ENCODE measurements around the gene PLA2G12B.

DNA sequence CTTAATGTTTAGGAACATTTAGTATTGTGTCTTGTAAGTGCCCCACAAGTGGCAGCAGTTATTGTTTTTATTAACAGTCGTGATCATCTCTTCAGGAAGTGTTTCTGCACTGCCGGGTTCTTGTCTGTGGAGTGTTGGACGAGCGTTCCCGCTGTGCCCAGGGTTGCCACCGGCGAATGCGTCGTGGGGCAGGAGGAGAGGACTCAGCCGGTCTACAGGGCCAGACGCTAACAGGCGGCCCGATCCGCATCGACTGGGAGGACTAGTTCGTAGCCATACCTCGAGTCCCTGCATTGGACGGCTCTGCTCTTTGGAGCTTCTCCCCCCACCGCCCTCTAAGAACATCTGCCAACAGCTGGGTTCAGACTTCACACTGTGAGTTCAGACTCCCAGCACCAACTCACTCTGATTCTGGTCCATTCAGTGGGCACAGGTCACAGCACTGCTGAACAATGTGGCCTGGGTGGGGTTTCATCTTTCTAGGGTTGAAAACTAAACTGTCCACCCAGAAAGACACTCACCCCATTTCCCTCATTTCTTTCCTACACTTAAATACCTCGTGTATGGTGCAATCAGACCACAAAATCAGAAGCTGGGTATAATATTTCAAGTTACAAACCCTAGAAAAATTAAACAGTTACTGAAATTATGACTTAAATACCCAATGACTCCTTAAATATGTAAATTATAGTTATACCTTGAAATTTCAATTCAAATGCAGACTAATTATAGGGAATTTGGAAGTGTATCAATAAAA lies 22.2 kb downstream of the PLA2G12B start:
- TF ChIP-seq, protein P1, sequence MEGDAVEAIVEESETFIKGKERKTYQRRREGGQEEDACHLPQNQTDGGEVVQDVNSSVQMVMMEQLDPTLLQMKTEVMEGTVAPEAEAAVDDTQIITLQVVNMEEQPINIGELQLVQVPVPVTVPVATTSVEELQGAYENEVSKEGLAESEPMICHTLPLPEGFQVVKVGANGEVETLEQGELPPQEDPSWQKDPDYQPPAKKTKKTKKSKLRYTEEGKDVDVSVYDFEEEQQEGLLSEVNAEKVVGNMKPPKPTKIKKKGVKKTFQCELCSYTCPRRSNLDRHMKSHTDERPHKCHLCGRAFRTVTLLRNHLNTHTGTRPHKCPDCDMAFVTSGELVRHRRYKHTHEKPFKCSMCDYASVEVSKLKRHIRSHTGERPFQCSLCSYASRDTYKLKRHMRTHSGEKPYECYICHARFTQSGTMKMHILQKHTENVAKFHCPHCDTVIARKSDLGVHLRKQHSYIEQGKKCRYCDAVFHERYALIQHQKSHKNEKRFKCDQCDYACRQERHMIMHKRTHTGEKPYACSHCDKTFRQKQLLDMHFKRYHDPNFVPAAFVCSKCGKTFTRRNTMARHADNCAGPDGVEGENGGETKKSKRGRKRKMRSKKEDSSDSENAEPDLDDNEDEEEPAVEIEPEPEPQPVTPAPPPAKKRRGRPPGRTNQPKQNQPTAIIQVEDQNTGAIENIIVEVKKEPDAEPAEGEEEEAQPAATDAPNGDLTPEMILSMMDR (IDR thresholded peaks at IDR 0.05) = no peak
- no peak for TF ChIP-seq ZFX (IDR thresholded peaks at IDR 0.05; ENCODE audit: borderline replicate concordance)

Measured in 22Rv1 (cell line).